ENCODE results near the gene MYL6.
A peak's percentile ranks its signal among the peaks of the same experiment; 100 is the strongest.

MYL6 gene

GRCh38 chr12:56145217-56145616, 12.9 kb upstream of the MYL6 start:
- TF ChIP-seq CTCF (IDR thresholded peaks at IDR 0.05) = no peak
- Histone ChIP-seq H3K4me1 (peaks cover 0 to 13% (median 8%) of the 10 kb centered on the region in 4 donors), H3K27me3 (no peaks in the 10 kb centered on the region), H3K9me3 (no peaks in the 10 kb centered on the region), H3K27ac (no peak overlapping the region), H3K36me3 (peaks cover 45 to 51% (median 51%) of the 10 kb centered on the region in 3 donors), H3K4me3 (no peak overlapping the region)
- intact Hi-C loops (cut with DNase I; ENCODE audit: low total_unique reads) = no loop called here
- no peak for DNase-seq

GRCh38 chr12:56146492-56147460, 11.4 kb upstream of the MYL6 start:
- intact Hi-C loops (cut with DNase I; ENCODE audit: low total_unique reads) = no loop called here
- peaks cover 0 to 19% (median 12%) of the 10 kb centered on the region in 4 donors for H3K4me1 ChIP-seq
- H3K9me3 ChIP-seq = no peaks in the 10 kb centered on the region
- no peak overlapping the region for H3K27ac ChIP-seq
- DNase-seq = no peak
- no peak overlapping the region for H3K4me3 ChIP-seq
- H3K36me3 ChIP-seq = peaks cover 33 to 36% (median 36%) of the 10 kb centered on the region in 3 donors
- no peaks in the 10 kb centered on the region for H3K27me3 ChIP-seq
- no peak for TF ChIP-seq CTCF (IDR thresholded peaks at IDR 0.05)

GRCh38 chr12:56150563-56150962, 7.6 kb upstream of the MYL6 start:
- H3K9me3 ChIP-seq = no peaks in the 10 kb centered on the region
- H3K36me3 ChIP-seq = peaks cover 0 to 7% (median 0%) of the 10 kb centered on the region in 3 donors
- no peak for TF ChIP-seq CTCF (IDR thresholded peaks at IDR 0.05)
- H3K27me3 ChIP-seq = no peaks in the 10 kb centered on the region
- H3K27ac ChIP-seq = no peak overlapping the region
- intact Hi-C loops (cut with DNase I; ENCODE audit: low total_unique reads) = no loop called here
- DNase-seq = no peak
- peaks cover 0 to 30% (median 25%) of the 10 kb centered on the region in 4 donors for H3K4me1 ChIP-seq
- H3K4me3 ChIP-seq = no peak overlapping the region

- no peak for DNase-seq
- intact Hi-C loops (cut with DNase I; ENCODE audit: low total_unique reads) = no loop called here
- H3K4me3 ChIP-seq = peak overlapping the region; percentile 58 to 59
- H3K4me1 ChIP-seq = peaks cover 0 to 28% (median 20%) of the 10 kb centered on the region in 4 donors
- H3K27ac ChIP-seq = peak overlapping the region; percentile 80 to 88
- H3K9me3 ChIP-seq = no peaks in the 10 kb centered on the region
- peak; percentile 10 to 35 for TF ChIP-seq CTCF (IDR thresholded peaks at IDR 0.05)
- H3K27me3 ChIP-seq = no peaks in the 10 kb centered on the region
- H3K36me3 ChIP-seq = peaks cover 0 to 7% (median 0%) of the 10 kb centered on the region in 3 donors
Observed at GRCh38 chr12:56151672-56152131, 6.5 kb upstream of the MYL6 start.

- Histone ChIP-seq H3K4me3 (peak within 1 kb of the TSS; percentile 58 to 59), H3K9me3 (no peaks in the 10 kb centered on the region), H3K27me3 (no peaks in the 10 kb centered on the region), H3K4me1 (peaks cover 0 to 23% (median 18%) of the 10 kb centered on the region in 4 donors), H3K27ac (peak within 1 kb of the TSS; percentile 80 to 88), H3K36me3 (peaks cover 0 to 7% (median 0%) of the 10 kb centered on the region in 3 donors)
- DNase-seq = peak; percentile 94 to 96
- intact Hi-C loops (cut with DNase I; ENCODE audit: low total_unique reads) = no loop called here
- no peak for TF ChIP-seq CTCF (IDR thresholded peaks at IDR 0.05)
Observed at GRCh38 chr12:56152132-56152755, 5.9 kb upstream of the MYL6 start, which contains the start of gene MYL6B. TSS of gene MYL6B (plus strand) at chr12:56152587. CDS start at chr12:56153919, 1,332 bp downstream.

Data from tibial artery (tissue), 4 donors.